ENCODE measurements around the gene PIMREG.

PIMREG gene

DNA sequence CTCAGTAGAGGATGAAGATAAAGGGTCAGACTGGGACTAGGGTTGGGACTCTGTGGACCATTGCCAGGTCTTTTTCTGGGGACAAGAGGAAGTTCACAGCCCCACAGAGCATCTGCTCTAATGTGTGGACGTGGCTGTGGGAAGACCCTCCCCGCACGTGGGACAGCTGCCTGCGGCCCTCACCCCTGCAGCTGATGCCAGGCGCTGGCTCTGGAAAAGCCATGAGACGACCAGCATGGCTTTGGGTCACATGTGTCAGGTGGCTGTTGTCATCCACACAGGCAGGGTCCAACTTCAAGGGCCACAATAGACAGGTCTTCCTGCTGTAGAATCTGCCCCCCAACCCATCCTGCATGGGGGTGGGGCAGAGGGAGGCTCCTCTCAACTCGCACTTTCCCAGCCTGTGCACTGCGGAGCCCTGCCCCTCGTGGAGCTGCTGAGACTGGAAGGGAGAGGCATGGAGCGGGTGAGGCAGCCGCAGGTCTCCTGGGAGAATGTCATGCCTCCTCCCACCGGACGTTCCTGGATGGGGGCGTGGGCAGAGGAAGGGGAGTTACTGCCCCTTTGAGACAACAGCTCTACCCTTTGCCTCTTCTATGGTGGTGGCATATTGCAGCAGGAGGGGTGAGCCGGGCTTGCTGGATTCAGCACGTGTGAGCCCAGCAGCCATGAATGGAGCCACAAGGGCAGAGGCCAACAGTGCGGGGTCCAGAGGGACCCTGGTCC, 53.4 kb downstream of the PIMREG start:
- no peaks in the 10 kb centered on the region for H4K20me1 ChIP-seq (ENCODE audit: control insufficient read depth, insufficient read depth, low read depth, low read length)
- TF ChIP-seq EZH2phosphoT487 (IDR thresholded peaks at IDR 0.05; ENCODE audit: borderline replicate concordance, low read length): no peak
- TF ChIP-seq, protein P1, sequence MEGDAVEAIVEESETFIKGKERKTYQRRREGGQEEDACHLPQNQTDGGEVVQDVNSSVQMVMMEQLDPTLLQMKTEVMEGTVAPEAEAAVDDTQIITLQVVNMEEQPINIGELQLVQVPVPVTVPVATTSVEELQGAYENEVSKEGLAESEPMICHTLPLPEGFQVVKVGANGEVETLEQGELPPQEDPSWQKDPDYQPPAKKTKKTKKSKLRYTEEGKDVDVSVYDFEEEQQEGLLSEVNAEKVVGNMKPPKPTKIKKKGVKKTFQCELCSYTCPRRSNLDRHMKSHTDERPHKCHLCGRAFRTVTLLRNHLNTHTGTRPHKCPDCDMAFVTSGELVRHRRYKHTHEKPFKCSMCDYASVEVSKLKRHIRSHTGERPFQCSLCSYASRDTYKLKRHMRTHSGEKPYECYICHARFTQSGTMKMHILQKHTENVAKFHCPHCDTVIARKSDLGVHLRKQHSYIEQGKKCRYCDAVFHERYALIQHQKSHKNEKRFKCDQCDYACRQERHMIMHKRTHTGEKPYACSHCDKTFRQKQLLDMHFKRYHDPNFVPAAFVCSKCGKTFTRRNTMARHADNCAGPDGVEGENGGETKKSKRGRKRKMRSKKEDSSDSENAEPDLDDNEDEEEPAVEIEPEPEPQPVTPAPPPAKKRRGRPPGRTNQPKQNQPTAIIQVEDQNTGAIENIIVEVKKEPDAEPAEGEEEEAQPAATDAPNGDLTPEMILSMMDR (IDR thresholded peaks at IDR 0.05; ENCODE audit: low read depth, low read length, poor library complexity, severe bottlenecking): no peak
- H3K36me3 ChIP-seq (ENCODE audit: control insufficient read depth, low read length): no peaks in the 10 kb centered on the region
- H3K27ac ChIP-seq (ENCODE audit: low read depth, low read length): no peak overlapping the region
- H3K4me1 ChIP-seq (ENCODE audit: control insufficient read depth, low read length): peaks cover 20% of the 10 kb centered on the region
- no peaks in the 10 kb centered on the region for H3K9me2 ChIP-seq (replicated peaks; ENCODE audit: control insufficient read depth, low read length)
- no peaks in the 10 kb centered on the region; the same call in 1 of the 2 replicates for H3K27me3 ChIP-seq (ENCODE audit: control insufficient read depth, low read length)
- no peaks in the 10 kb centered on the region for H3K79me2 ChIP-seq (ENCODE audit: control insufficient read depth, low read length)
- H3K4me3 ChIP-seq (ENCODE audit: low read length): no peak overlapping the region
- H3F3A ChIP-seq (ENCODE audit: control insufficient read depth, insufficient read depth): no peaks in the 10 kb centered on the region
- no peak overlapping the region for H3K4me2 ChIP-seq (ENCODE audit: low read length)
- no peaks in the 10 kb centered on the region for H3K9me3 ChIP-seq (ENCODE audit: control insufficient read depth, insufficient read depth, low read length)

DNA sequence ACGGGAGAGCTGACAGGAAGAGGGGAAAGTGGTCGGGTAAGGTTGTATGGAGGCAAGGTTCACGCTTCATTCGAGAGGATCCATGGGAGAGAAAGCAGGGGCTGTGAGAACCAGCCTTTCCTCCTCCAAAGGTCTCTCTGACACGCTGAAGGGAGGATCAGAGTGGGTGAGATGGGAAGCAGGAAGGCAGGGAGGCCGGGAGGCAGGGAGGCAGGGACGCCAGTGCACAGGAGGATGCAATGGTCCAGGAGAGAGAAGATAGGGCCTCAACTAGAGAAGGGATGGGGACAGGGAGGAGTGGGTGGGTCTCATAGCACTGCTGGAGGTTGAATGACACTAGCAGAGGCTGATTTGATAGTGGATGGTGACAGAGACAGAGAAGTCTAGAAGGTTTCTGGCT, 54.1 kb downstream of the PIMREG start:
- Histone ChIP-seq H3K9me3 (ENCODE audit: control insufficient read depth, insufficient read depth, low read length) (no peaks in the 10 kb centered on the region), H3K4me2 (ENCODE audit: low read length) (no peak overlapping the region), H3K36me3 (ENCODE audit: control insufficient read depth, low read length) (no peaks in the 10 kb centered on the region), H3F3A (ENCODE audit: control insufficient read depth, insufficient read depth) (no peaks in the 10 kb centered on the region), H3K27me3 (ENCODE audit: control insufficient read depth, low read length) (no peaks in the 10 kb centered on the region; the same call in 1 of the 2 replicates), H3K4me3 (ENCODE audit: low read length) (no peak overlapping the region), H4K20me1 (ENCODE audit: control insufficient read depth, insufficient read depth, low read depth, low read length) (no peaks in the 10 kb centered on the region), H3K27ac (ENCODE audit: low read depth, low read length) (no peak overlapping the region), H3K79me2 (ENCODE audit: control insufficient read depth, low read length) (no peaks in the 10 kb centered on the region), H3K4me1 (ENCODE audit: control insufficient read depth, low read length) (peaks cover 20% of the 10 kb centered on the region), H3K9me2 (replicated peaks; ENCODE audit: control insufficient read depth, low read length) (no peaks in the 10 kb centered on the region)
- TF ChIP-seq, protein P1 (IDR thresholded peaks at IDR 0.05; ENCODE audit: low read depth, low read length, poor library complexity, severe bottlenecking): no peak
- TF ChIP-seq EZH2phosphoT487 (IDR thresholded peaks at IDR 0.05; ENCODE audit: borderline replicate concordance, low read length): no peak

DNA sequence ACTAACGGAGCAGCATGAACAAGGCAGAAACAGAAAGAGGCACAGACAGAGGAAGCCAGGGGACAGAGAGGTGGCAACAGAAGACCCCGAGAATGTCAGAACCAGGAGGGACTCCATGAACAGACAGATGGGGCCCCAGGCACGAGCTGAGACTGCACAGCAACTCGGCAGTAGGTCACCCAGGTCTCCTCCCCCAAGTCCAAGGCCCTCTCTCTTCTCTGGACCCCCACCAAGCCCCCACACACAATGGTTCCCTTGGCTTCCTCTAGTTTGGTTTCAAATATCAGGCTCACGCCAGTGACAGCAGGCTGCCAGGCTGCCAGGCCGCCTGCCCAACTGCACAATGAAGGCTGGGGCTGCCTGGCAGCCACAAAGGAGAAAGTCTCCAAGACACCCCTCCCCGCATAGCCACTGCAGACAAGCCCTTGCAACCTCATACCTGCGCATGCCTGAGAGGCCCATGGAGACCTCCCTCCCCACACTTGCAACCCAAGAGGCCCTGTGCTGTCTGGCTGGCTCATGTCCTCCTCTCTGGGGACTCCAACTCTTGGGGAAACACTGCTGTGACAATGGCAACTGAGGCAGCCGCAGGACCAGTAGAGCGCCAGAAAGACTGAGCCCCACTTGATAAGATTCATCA, 54.8 kb downstream of the PIMREG start:
- H3K27me3 ChIP-seq (ENCODE audit: control insufficient read depth, low read length): no peaks in the 10 kb centered on the region; the same call in 1 of the 2 replicates
- no peak overlapping the region for H3K4me3 ChIP-seq (ENCODE audit: low read length)
- TF ChIP-seq EZH2phosphoT487 (IDR thresholded peaks at IDR 0.05; ENCODE audit: borderline replicate concordance, low read length): no peak
- TF ChIP-seq, protein P1 (IDR thresholded peaks at IDR 0.05; ENCODE audit: low read depth, low read length, poor library complexity, severe bottlenecking): no peak
- no peak overlapping the region for H3K27ac ChIP-seq (ENCODE audit: low read depth, low read length)
- H3K36me3 ChIP-seq (ENCODE audit: control insufficient read depth, low read length): no peaks in the 10 kb centered on the region
- H3K79me2 ChIP-seq (ENCODE audit: control insufficient read depth, low read length): no peaks in the 10 kb centered on the region
- H3K9me3 ChIP-seq (ENCODE audit: control insufficient read depth, insufficient read depth, low read length): no peaks in the 10 kb centered on the region
- H3K4me2 ChIP-seq (ENCODE audit: low read length): no peak overlapping the region
- no peaks in the 10 kb centered on the region for H3F3A ChIP-seq (ENCODE audit: control insufficient read depth, insufficient read depth)
- H3K9me2 ChIP-seq (replicated peaks; ENCODE audit: control insufficient read depth, low read length): no peaks in the 10 kb centered on the region
- peaks cover 20% of the 10 kb centered on the region for H3K4me1 ChIP-seq (ENCODE audit: control insufficient read depth, low read length)
- H4K20me1 ChIP-seq (ENCODE audit: control insufficient read depth, insufficient read depth, low read depth, low read length): no peaks in the 10 kb centered on the region
